Measurements from ENCODE around the gene PPARG. TPM values are rescaled to one million over a fixed set of nuclear protein-coding genes. Genes with fewer than 3 reads are reported as not detected.
"Not testable (repeated sequence)": the region's sequence is repeated elsewhere in the genome, so short reads cannot be mapped to it uniquely, and the experiment has no call there.

PPARG gene
- polyA plus RNA-seq, 4 donors = 26.8 to 51.6 (median 32.3) TPM

DNA sequence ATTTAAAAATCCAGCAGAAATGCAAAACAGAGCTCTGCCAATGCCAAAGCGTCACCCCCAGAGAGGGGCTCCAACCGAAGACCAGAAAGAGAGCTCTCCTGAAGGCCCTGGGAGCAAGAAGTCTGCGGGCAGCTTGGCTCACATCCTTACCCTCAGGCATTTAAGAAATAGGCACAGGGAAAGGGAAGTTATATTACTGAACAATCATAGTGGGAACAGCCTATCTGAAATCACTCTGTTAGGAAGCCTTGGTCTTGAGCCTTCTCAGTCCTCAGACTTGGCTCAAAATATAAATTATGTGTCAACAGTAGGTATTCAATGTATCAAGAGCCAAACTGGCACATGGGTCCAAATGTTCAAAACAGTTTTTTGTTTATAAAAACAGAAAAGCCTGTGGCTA lies 10.3 kb upstream of the PPARG start:
- DNase-seq (ENCODE audit: low read depth in 4 of 4, low spot score in 3 of 4) = no peak

DNA sequence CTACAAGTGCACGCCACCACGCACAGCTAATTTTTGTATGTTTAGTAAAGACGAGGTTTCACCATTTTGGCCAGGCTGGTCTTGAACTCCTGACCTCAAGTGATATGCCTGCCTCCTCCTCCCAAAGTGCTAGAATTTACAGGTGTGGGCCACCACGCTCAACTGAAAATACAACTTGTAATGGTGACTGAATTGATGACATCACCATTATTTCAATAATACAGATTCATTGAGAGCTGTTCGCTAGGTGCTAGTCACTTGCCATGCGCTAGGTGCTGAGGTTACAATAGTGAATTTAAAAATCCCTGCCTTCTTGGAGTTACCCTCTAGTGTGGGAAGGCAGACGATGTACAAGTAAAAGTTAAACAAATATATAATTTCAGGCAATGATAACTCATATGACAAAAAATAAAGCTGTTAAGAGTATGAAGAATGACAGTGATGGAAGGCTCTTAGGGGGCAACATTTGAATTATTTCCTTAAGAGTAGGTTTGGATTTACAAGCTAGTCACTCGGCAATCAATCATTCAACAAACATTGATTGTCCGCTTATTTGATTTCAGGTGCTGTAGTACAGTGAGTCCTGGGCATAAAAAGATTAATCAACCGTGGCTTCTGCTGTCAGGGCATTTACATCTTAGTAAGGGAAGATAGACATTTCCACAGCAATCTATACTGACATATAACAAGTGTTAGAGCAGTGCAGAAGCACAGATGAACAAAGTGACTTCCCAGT lies 9.1 kb upstream of the PPARG start:
- DNase-seq (ENCODE audit: low read depth in 4 of 4, low spot score in 3 of 4) = no peak

DNA sequence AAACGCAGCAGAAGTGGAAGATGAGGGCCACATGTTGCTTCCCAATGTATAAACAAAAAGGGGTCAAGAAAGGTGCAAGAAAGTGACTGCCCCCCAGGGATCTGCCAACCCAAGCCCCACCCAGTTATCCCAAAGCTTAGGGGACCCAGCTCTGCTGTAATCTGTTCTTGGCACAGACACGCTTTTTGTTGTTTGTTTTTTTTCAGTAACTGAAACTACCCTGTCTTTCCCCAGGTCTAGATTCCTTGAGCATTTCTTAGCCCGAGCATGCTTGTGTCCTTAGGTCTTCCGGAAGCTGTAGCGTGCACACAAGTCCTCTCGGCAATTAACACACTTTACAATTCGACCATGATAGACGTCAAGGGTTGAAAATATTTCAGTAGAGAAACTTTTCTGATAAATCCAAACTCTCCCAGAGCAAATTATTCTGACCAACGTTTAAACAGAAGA lies 8.5 kb upstream of the PPARG start:
- DNase-seq (ENCODE audit: low read depth in 4 of 4, low spot score in 3 of 4) = no peak

DNA sequence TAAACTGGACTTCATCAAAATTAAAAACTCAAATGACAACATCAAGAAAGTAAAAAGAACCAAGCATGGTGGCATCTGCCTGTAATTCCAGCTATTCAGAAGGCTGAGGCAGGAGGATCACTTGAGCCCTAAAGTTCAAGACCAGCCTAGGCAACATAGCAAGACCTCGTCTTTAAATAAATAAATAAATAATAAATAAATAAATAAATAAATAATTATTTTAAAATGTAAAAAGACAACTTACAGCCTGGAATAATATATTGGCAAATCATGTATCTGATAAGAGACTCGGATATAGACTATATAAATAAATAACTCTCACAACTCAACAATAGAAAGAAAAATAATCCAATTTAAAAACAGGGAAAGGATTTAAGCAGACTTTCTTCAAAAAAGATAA lies 4.3 kb upstream of the PPARG start:
- DNase-seq (ENCODE audit: low read depth in 4 of 4, low spot score in 3 of 4) = no peak

DNA sequence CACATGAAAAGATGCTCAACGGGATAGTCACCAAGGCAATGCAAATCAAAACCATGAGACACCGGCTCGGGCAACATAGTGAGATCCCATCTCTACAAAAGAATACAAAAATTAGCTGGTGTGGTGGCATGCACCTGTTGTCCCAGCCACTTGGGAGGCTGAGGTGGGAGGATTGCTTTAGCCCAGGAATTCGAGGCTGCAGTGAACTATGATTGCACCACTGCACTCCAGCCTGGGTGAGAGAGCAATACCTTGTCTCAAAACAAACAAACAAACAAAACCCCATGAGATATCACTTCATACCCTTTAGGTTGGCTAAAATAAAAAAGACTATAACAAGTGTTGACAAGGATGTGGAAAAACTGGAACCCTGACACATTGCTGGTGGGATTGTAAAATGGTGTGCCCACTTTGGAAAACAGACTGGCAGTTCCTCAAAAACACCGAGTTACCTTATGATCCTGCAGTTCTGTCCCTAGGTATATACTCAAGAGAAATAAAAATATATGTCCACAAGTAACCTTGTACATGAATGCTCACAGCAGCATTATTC lies 3.8 kb upstream of the PPARG start:
- no peak for DNase-seq (ENCODE audit: low read depth in 4 of 4, low spot score in 3 of 4)

DNA sequence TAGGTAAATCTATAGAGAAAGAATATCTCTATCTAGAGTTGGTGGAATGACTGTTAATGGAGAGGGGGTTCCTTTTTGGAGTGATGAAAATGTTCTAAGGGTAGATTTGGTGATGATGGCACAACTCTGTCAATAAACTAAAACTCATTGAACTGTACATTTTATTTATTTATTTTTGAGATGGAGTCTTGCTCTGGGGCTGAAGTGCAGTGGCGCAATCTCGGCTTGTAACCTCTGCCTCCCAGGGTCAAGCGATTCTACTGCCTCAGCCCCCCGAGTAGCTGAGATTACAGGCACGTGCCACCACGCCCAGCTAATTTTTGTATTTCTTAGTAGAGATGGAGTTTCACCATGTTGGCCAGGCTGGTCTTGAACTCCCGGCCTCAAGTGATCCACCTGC lies 3.1 kb upstream of the PPARG start:
- DNase-seq (ENCODE audit: low read depth in 4 of 4, low spot score in 3 of 4) = not testable (repeated sequence)

DNA sequence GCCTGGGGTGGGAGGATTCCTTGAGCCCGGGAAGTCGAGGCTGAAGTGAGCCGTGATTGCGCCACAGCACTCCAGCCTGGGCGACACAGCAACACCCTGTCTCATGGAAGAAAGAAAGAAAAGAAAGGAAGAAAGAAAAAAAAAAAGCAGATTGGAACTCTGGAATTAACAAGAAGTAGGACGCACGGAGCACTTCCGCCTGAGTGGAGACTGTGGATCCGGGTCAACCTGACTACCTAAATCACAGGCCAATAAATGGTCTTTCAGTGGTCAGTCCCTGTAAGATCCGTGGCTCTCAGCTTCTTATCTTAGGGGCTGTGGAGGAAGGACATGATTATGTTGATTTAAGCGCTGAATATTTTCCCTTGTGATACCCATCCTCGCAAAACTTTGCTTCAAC lies 2.4 kb upstream of the PPARG start:
- DNase-seq (ENCODE audit: low read depth in 4 of 4, low spot score in 3 of 4) = no peak

DNA sequence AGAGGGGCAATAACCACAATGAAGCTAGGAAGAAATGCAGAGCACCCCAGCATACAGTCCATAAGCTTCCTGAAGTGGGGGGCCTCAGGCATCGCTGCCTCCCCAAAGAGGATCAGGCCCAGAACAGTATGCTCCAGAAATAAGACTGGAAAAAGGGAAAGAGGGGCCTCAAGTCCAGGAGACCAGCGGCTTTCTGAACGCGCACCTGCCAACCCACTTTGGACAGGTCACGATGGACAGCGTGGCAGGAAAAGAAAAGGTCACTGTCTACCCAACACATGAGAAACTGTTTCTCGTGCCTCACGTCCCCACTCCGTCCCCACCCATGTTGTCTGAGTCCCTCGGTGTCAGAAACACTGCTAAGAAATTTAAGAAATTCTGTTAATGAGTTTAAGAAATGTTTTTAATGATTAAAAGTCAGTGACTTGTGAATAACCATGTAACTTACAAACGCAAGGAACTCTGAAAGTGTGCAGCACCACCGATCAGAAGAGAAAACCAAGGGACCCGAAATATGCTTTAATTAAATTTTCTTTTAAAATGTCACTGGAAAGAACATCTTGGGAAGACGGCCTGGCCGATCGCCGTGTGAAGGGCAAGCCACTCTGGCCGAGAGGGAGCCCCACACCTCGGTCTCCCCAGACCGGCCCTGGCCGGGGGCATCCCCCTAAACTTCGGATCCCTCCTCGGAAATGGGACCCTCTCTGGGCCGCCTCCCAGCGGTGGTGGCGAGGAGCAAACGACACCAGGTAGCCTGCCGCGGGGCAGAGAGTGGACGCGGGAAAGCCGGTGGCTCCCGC lies 1.7 kb upstream of the PPARG start:
- no peak for DNase-seq (ENCODE audit: low read depth in 4 of 4, low spot score in 3 of 4)

DNA sequence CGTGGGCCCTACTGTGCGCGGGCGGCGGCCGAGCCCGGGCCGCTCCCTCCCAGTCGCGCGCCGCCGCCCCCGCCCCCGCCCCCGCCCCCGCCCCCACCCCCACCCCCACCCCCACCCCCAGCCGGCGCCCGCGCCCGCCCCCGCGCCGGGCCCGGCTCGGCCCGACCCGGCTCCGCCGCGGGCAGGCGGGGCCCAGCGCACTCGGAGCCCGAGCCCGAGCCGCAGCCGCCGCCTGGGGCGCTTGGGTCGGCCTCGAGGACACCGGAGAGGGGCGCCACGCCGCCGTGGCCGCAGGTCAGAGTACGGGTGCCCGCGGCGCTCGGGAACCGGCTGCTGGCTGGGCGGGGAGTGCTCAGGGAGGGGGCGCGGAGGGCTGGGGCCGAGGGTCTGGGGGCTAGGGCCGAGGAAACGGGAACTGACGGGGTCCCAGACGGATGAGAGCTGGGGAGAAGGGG lies 1.1 kb upstream of the PPARG start:
- no peak for DNase-seq (ENCODE audit: low read depth in 4 of 4, low spot score in 3 of 4)

DNA sequence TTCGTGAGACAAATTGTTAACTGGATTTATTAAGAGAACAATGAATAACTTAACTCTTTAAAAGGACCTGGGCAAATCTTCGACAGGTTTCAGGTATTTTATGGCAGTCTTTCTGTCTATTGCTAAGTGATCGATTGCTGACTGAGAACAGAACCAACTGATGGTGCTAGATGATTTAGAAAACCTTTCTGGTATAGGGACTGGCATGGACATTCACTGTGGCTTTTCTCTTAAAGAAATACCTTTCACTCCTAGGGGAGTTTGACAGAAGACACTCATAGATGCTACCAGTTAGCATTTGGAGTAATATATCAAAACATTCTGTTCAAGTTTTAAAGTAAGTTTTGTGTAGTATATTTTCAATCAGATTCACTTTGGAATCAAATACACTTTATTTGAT lies 654 bp downstream of the PPARG start:
- no peak for DNase-seq (ENCODE audit: low read depth in 4 of 4, low spot score in 3 of 4)

DNA sequence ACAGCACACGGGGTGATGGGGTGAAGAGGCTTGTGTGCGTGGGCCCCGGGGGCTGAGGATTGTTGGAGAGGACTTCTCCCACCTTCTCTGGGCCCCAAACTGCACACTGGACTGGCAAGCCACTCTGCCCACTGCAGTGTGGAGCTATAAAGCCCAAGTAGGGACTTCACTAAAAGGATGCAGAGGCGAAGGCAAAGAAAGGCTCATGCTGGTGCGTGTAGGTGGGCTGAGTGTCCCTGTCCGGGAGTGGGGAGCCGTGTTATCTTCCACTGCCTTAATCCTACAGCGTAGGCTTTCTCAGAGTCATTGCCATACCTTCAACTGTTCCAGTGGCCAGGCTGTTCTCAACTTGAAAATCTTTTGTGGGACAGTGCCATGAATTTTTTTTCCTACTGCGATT lies 3.9 kb downstream of the PPARG start:
- DNase-seq (ENCODE audit: low read depth in 4 of 4, low spot score in 3 of 4) = no peak

DNA sequence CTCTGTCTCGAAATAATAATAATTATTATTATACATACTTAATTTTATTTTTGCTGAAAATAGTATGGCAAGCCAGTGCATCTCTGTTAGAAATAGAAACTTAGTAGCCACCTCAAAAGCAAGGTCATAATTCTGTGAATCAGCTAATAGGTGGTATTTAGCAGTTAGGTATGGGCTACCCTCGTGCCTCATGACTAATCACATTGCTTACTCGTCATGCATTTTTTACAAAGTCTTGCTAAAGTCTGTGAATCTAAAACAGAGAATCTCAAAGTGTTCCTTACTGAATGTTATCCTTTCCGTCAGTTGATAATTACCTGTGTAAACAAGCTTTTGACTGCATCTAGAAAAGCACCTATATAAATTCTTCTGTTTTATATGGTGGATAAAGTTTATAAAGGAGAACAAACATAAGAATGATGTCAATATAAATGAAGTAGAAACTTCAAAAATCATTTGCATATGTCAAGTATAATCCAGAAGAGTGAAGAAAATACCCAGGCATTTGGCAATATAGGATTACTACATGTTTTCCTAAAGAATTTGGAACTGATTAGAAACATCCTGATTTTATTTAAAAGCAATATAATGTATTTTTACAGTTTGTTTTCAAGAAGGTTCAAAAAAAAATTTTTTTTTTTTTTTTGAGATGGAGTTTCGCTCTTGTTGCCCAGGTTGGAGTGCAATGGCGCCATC lies 6.2 kb downstream of the PPARG start:
- DNase-seq (ENCODE audit: low read depth in 4 of 4, low spot score in 3 of 4) = no peak

DNA sequence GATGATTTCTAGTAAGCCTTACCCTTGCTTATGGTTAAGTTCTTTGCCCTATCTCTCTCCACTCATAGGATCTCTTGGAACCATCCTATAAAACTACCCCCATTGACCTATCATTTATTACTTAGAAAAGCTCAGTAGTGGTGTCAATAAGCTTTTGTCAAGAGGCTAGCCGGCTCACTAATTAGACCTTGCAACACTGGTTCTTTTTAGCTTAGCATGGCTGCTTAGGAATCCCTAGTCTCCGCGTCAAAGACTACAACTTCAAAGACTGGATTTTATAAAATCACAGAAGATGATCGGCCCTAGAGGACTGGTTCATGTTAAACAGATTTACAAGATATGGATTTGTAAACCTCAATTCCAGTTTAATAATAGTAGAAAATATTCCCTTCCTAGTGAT lies 7.6 kb downstream of the PPARG start:
- no peak for DNase-seq (ENCODE audit: low read depth in 4 of 4, low spot score in 3 of 4)

DNA sequence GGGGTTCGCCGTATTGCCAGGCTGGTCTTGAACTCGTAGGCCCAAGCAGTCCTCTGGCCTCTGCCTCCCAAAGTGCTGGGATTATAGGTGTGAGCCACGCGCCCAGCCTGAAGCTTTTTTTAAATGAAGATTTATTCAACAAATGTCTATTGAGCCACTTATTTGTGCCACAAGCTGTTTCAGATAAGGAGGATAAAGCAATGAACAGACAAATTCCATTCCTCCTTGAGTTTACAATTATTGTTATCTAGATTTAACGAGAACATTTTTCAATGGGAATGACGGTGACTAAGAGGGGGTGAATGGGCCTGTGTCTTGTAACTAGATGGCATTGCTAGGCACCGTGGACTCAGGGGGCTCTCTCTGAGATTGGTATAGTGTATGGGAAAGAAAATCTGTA lies 10.2 kb downstream of the PPARG start:
- DNase-seq (ENCODE audit: low read depth in 4 of 4, low spot score in 3 of 4) = no peak

DNA sequence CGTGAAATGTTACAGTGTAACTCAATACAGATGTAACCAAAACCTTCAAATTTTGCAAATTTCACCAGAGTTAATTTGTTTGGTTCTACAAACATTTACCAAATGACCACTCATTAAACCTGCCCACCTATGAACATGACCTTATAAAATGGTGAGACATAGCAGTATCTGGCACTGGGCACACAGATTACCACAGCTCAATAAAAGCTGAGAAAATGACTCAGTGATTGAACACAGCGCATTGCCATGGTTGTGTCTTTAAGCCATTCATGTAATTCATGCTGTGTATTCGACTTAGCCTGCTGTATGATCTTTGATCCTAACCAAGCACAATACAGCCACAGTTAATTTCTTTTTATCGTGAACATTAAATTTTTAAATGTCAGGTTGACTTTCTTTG lies 11.3 kb downstream of the PPARG start:
- no peak for DNase-seq (ENCODE audit: low read depth in 4 of 4, low spot score in 3 of 4)

DNA sequence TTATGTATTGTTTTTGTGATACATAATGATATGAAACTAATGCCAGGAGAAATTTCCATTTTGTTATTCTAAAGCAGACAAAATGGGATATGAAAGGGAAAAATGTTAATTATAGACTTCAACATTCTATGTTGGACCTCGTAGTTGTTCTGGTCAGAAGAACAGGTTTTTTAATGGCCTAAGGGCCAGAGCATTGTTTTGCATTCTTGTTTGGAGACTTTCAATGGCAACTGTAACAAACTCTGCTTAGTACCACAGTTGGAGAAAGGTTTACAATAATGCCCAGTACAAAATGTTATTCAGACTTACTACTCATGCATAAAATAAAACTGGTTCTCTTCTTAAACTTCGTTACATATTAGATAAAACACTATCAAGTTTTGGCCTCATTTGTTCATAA lies 12.2 kb downstream of the PPARG start:
- DNase-seq (ENCODE audit: low read depth in 4 of 4, low spot score in 3 of 4) = no peak

DNA sequence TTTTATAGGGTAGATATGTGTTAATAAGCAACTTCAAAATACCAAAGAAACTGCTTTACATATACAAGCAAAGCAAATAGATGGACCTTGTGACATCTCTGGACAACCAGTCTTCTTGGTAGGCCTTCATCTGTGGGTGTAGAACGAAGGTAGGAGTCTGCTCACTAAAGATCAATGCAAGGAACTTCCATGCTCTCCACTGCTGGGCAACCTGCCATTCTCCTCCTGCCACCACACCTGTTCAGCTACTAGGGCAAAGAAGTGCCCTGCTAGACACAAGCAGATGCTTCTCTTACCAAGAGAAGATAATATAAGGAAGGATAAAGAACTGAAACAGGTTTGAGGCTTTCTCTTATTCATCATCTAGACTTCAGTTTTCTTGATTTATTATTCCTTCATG lies 12.6 kb downstream of the PPARG start:
- DNase-seq (ENCODE audit: low read depth in 4 of 4, low spot score in 3 of 4) = no peak

DNA sequence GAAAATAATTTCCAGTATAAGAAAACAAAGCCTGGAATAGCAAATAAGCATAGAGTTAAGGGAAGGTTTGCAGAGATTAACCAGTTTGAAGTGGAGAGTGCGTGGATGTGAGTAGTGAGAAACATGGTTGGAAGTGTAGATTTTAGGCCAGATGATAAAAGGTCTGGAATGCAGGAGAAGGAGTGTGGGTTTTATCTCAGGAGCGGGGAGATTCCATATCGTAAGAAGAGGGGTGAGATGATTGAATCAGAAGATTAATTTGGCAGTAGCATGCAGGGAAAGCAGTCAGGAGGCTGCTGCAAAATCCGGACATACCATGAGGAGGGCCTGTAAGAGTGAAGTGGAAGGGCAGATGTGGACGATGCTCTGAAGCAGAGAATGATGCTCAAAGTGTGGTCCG lies 13.7 kb downstream of the PPARG start:
- DNase-seq (ENCODE audit: low read depth in 4 of 4, low spot score in 3 of 4) = no peak

DNA sequence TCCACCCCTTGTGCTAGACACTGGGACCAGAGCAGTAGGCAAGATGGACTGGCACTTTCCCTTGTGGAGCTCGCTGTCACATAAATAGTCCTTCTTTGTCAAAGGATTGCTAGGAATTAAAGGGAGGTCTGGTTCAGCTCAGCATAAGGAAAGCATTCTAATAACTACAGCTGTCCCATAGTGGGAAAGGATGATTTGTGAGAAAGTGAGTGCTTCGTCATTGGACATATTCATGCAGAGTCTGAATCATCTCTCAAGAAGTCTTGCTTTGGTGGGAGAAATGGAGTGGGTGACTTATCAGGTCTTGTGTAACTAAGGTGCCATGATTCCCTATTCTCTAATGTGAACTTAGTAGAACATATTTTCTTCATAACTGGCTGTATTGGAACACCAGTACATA lies 14.7 kb downstream of the PPARG start:
- no peak for DNase-seq (ENCODE audit: low read depth in 4 of 4, low spot score in 3 of 4)

DNA sequence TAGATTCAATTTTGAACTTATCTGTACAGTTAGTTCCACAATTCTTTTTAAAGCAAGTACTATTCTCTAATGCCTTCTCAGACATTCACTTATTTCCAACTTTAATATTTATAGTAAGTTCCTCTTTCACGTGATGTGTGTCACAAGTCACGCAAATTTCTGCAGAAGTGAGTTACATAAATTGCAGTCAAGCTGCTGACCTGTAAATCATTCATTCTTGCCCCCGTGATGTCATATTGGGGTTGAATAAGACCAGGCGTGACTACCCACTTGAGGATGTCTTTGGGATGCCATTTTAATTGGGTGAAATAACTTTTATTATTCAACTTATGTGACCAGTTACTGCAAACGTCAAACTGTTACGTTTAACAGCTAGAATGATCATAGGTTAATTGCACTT lies 15.1 kb downstream of the PPARG start:
- no peak for DNase-seq (ENCODE audit: low read depth in 4 of 4, low spot score in 3 of 4)

DNA sequence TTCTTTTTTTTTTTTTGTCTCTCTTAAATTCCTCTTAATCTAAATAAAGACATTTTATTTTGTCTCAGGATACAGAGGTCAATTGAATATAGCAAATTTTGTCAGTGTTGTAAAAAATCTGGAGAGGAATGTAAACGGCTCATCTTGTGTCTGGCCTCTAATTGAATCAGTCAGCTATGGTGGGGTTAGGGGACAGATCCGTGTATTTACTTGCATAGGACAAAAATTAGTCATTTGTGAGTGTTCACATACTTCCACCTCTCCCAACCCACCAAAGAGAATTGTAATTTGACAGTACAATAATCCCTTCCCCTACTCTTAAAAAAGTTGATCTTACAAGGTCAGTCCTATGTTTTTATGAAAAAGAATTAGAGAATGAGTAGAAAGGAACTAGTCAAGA lies 18.3 kb downstream of the PPARG start:
- no peak for DNase-seq (ENCODE audit: low read depth in 4 of 4, low spot score in 3 of 4)
